Activated B cell treated with CpG ODN at 0.5 μM for 24 hours (primary cell): Measurements from ENCODE around the gene FARP2. TPM values are rescaled to one million over a fixed set of nuclear protein-coding genes. Genes with fewer than 3 reads are reported as not detected.

Experiments used
- ATAC-seq: fragments of 200-7000 bp; cut with Tn5 transposase; one replicate; pipeline ENCODE4 v1.10.0; 2021; ENCODE audit warnings: low read depth, mild to moderate bottlenecking, moderate library complexity
- CTCF ChIA-PET: fragments of 350-600 bp; sonication (Branson Sonifier 250); formaldehyde crosslinking; loops from one replicate; lab custom pipeline; 2021; ENCODE audit warnings: antibody characterized with exemption; lab: Charles Lee
- POLR2A ChIA-PET: fragments of 350-600 bp; sonication (Branson Sonifier 250); formaldehyde crosslinking; loops from one replicate; lab custom pipeline; 2021; ENCODE audit warnings: antibody characterized with exemption; lab: Charles Lee
- DNase-seq: peaks from one replicate; pipeline ENCODE4 v3.0.0; 2022
- H3K27ac Mint-ChIP-seq: one replicate; pipeline ENCODE4 v1.8.0; 2020; ENCODE audit warnings: mixed read lengths
- H3K27me3 Mint-ChIP-seq: one replicate; pipeline ENCODE4 v1.8.0; 2021; ENCODE audit warnings: mixed read lengths
- H3K36me3 Mint-ChIP-seq: one replicate; pipeline ENCODE4 v1.8.0; 2021; ENCODE audit warnings: low read depth, mixed read lengths
- H3K4me1 Mint-ChIP-seq: one replicate; pipeline ENCODE4 v1.8.0; 2021; ENCODE audit warnings: mixed read lengths
- H3K4me3 Mint-ChIP-seq: one replicate; pipeline ENCODE4 v1.8.0; 2020; ENCODE audit warnings: mild to moderate bottlenecking, mixed read lengths
- H3K9me3 Mint-ChIP-seq: one replicate; pipeline ENCODE4 v1.8.0; 2020; ENCODE audit warnings: mixed read lengths
- intact Hi-C: fragments of 100-400 bp; cut with micrococcal nuclease; formaldehyde crosslinking; loops from one replicate; pipeline ENCODE4 v1.15.1; 2024
- total RNA-seq: library from RNA; stranded (reverse); gene quantifications from 2 replicates; pipeline ENCODE4 v1.2.3, GENCODE V29; 2022
- TF ChIP-seq, protein P1 (sequence below): fragments of 200-600 bp; IDR thresholded peaks from one replicate; pipeline ENCODE4 v1.8.0; 2022; ENCODE audit warnings: antibody characterized with exemption, mild to moderate bottlenecking

Gene FARP2
- total RNA-seq, 1 donor from 2014 or later: 91.2 TPM

DNA sequence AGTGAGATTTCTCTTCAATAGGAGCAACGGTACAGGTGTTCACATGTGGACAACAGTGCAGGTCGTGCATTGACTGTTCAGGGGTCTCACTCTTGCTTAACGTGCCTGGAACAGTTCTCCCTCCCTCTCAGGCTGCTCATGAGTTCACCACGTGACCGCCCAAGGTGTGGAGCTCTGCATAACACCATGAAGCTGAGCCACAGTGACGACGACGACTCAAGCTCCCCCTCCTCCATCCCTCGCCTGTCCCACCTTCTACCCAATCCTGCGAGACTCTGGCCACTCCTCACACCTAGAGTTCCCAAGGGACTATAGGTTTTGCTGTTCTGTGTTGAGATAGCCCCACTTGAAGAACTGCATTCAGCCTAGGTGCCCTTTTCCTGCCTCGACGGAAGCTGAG, 109.5 kb downstream of the FARP2 start:
- DNase-seq: no peak
- no peaks in the 10 kb centered on the region for H3K4me1 Mint-ChIP-seq
- POLR2A ChIA-PET: no interaction called here
- TF ChIP-seq, protein P1, sequence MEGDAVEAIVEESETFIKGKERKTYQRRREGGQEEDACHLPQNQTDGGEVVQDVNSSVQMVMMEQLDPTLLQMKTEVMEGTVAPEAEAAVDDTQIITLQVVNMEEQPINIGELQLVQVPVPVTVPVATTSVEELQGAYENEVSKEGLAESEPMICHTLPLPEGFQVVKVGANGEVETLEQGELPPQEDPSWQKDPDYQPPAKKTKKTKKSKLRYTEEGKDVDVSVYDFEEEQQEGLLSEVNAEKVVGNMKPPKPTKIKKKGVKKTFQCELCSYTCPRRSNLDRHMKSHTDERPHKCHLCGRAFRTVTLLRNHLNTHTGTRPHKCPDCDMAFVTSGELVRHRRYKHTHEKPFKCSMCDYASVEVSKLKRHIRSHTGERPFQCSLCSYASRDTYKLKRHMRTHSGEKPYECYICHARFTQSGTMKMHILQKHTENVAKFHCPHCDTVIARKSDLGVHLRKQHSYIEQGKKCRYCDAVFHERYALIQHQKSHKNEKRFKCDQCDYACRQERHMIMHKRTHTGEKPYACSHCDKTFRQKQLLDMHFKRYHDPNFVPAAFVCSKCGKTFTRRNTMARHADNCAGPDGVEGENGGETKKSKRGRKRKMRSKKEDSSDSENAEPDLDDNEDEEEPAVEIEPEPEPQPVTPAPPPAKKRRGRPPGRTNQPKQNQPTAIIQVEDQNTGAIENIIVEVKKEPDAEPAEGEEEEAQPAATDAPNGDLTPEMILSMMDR: no peak
- H3K4me3 Mint-ChIP-seq: no peak overlapping the region
- no peak overlapping the region for H3K27ac Mint-ChIP-seq
- no peaks in the 10 kb centered on the region for H3K27me3 Mint-ChIP-seq
- no peak for ATAC-seq
- CTCF ChIA-PET: no interaction called here
- no peaks in the 10 kb centered on the region for H3K9me3 Mint-ChIP-seq
- intact Hi-C loops: no loop called here
- peaks cover 19% of the 10 kb centered on the region for H3K36me3 Mint-ChIP-seq

DNA sequence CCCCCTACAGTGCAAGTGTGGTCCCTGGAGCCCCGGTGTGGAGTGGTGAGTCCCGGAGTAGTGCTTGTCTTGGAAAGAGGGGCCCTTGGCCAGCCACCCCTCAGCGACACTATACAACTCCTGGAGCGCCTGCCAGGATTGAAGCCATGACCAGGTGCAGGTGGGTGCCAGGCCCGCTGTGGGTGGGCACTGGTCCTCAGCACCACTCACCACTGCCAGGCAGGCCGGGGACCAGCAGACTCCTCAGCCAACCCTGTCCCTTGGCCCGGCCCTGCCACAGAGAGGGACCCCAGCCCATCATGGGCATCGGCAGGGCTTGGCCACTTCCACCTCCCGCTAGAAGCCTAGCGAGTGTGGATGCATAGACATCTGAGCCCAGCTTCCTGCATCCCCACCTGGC, 110.1 kb downstream of the FARP2 start:
- no peak overlapping the region for H3K27ac Mint-ChIP-seq
- H3K27me3 Mint-ChIP-seq: no peaks in the 10 kb centered on the region

DNA sequence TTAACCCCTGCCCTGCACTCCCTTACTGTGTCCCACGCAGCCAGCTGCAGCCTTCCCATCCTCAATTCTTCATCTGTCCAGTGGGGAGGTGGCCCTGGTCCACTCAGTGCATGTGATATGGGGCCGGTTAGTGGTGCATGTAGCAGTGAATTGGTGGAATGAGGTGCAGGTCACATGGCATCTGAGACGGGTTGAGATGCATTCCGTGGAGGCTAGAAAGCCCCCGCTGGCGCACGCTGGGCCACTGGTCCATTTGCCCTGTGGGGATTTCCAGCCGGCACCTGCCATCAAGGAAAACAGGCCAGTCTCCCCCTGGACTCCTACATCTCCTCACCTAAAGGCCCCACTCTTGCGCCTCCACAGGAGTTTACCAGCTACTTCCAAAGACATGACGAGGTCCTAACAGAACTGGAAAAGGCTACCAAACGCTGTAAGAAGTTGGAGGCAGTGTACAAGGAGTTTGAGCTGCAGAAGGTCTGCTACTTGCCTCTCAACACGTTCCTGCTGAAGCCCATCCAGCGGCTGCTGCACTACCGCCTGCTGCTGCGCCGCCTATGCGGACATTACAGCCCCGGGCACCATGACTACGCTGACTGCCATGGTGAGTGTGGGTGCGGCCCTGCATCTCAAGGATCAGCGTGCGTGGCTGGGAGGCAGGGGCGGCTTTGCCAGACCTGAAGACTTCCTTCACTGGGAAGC, 111.8 kb downstream of the FARP2 start:
- H3K36me3 Mint-ChIP-seq: peaks cover 37% of the 10 kb centered on the region
- no peaks in the 10 kb centered on the region for H3K4me1 Mint-ChIP-seq
- H3K27ac Mint-ChIP-seq: no peak overlapping the region
- H3K4me3 Mint-ChIP-seq: no peak overlapping the region
- ATAC-seq (no peak), DNase-seq (no peak)
- no peaks in the 10 kb centered on the region for H3K27me3 Mint-ChIP-seq
- intact Hi-C loops: no loop called here
- CTCF ChIA-PET: no interaction called here
- POLR2A ChIA-PET: no interaction called here
- TF ChIP-seq, protein P1: no peak
- H3K9me3 Mint-ChIP-seq: no peaks in the 10 kb centered on the region

More for the DNA sequence above, 110.1 kb downstream of the FARP2 start:
- Mint-ChIP-seq H3K36me3 (peaks cover 25% of the 10 kb centered on the region), H3K4me1 (no peaks in the 10 kb centered on the region), H3K4me3 (no peak overlapping the region), H3K9me3 (no peaks in the 10 kb centered on the region)
- CTCF ChIA-PET: no interaction called here
- intact Hi-C loops: no loop called here
- TF ChIP-seq, protein P1: no peak
- DNase-seq (no peak), ATAC-seq (no peak)
- POLR2A ChIA-PET: no interaction called here

DNA sequence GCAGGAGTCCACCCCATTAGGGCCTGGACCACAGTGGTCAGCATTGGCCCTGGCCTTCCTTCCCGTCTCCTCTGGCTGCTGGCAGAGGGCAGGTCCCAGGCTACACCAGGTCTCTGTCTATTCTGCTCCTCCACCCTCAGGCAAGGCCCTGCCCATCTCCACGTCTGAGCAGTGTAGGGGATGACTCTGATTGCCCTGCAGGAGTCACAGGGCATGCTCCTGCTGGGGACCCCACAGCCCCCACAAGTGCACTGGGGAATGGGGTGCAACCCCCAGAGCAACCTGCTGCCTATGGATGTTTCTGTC, 112.3 kb downstream of the FARP2 start:
- POLR2A ChIA-PET: no interaction called here
- intact Hi-C loops: no loop called here
- no peak overlapping the region for H3K27ac Mint-ChIP-seq
- ATAC-seq (no peak), DNase-seq (no peak)
- H3K36me3 Mint-ChIP-seq: peaks cover 32% of the 10 kb centered on the region
- no peak overlapping the region for H3K4me3 Mint-ChIP-seq
- no peaks in the 10 kb centered on the region for H3K4me1 Mint-ChIP-seq
- CTCF ChIA-PET: no interaction called here
- no peaks in the 10 kb centered on the region for H3K9me3 Mint-ChIP-seq
- no peaks in the 10 kb centered on the region for H3K27me3 Mint-ChIP-seq
- TF ChIP-seq, protein P1: no peak

DNA sequence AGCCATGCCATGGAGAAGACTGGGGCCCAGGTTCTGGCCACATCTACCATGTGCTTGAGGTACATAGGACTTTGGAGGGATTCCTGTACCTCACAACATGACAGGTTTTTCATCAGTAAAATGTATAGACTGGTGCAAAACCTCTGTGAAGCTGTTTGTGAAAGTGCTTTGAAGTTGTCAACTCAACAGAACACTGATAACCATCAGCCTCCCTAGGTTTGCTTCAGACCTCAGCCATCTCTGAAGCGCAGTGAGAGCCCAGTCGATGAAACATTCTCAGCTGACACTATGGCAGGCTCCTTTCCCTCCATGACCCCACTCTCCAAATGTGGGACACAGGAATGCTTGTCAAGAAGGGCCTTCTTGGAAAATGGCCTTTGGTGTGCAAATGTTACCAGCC, 113.7 kb downstream of the FARP2 start:
- Mint-ChIP-seq H3K27ac (no peak overlapping the region), H3K36me3 (peaks cover 29% of the 10 kb centered on the region), H3K4me1 (no peaks in the 10 kb centered on the region), H3K4me3 (no peak overlapping the region), H3K27me3 (no peaks in the 10 kb centered on the region), H3K9me3 (no peaks in the 10 kb centered on the region)
- no peak for ATAC-seq
- no peak for DNase-seq
- POLR2A ChIA-PET: no interaction called here
- CTCF ChIA-PET: no interaction called here
- intact Hi-C loops: no loop called here
- TF ChIP-seq, protein P1: no peak
